ENCODE data around the gene FAAP100.

- TF ChIP-seq CTCF (IDR thresholded peaks at IDR 0.05; ENCODE audit: low read depth, low read length) (no peak), POLR2A (IDR thresholded peaks at IDR 0.05; ENCODE audit: extremely low read depth, insufficient read length) (no peak)
Measured at GRCh38 chr17:81572563-81573168, 20.5 kb upstream of the FAAP100 start.

Data from NB4 (cell line).